OCI-LY7 (cell line): ENCODE data around the gene CMIP.

ENCODE experiments used
- EZH2phosphoT487 ChIP-seq: fragments of 200-600 bp; sonication (generic); IDR thresholded peaks from 2 replicates; pipeline ENCODE4 v1.6.1; 2018; ENCODE audit warnings: low read depth, borderline replicate concordance, mild to moderate bottlenecking, mixed run types, antibody characterized with exemption, low read length, moderate library complexity, mixed read lengths
- TF ChIP-seq, protein P1 (sequence below): fragments of 200-600 bp; sonication (generic); conservative IDR thresholded peaks from 2 replicates; pipeline ENCODE4 v1.5.1; 2014; ENCODE audit warnings: mild to moderate bottlenecking, antibody characterized with exemption, low read length, moderate library complexity, mixed read lengths

DNA sequence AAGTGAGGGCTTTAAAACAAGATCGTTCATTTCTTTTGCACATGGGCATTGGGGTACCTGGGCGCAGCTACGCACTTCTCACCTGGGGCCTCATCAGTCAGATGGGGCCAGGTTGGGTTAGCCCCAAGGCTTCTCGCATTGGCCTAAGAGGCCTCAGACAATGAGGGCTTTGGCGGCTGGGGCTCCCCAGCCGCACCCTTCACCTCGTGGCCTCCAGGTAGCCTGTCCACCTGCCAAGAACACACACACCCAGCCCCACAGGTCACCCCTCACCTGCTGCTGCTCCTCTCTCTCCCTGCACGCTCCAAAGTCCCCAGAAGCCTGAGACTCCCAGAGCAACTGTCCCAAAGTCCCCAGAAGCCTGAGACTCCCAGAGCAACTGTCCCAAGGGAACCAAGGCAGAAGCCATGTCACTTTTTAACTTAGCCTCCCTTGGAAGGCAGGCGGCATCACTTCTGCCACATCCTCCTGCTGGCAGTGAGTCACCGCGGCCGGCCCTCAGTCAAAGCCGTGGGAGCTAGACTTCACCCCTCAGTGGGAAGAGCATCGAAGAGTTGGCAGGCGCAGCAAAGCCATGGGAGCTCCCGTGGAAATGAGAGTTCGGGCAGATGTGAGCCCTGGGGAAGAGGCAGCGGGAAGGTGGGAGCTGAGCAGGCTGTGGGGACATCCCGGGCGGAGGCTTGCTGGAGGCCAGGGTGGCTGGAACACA, 255.6 kb downstream of the CMIP start:
- TF ChIP-seq, protein P1, sequence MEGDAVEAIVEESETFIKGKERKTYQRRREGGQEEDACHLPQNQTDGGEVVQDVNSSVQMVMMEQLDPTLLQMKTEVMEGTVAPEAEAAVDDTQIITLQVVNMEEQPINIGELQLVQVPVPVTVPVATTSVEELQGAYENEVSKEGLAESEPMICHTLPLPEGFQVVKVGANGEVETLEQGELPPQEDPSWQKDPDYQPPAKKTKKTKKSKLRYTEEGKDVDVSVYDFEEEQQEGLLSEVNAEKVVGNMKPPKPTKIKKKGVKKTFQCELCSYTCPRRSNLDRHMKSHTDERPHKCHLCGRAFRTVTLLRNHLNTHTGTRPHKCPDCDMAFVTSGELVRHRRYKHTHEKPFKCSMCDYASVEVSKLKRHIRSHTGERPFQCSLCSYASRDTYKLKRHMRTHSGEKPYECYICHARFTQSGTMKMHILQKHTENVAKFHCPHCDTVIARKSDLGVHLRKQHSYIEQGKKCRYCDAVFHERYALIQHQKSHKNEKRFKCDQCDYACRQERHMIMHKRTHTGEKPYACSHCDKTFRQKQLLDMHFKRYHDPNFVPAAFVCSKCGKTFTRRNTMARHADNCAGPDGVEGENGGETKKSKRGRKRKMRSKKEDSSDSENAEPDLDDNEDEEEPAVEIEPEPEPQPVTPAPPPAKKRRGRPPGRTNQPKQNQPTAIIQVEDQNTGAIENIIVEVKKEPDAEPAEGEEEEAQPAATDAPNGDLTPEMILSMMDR: no peak
- TF ChIP-seq EZH2phosphoT487: no peak
